HG02840 (cell line): Measurements from ENCODE around the gene RNU6-8.

Experiments
- ATAC-seq: cut with Tn5 transposase; IDR thresholded peaks from one replicate; pipeline ENCODE4 v1.9.1; 2021; ENCODE audit warnings: mild to moderate bottlenecking, moderate library complexity, moderate number of reproducible peaks; ENCODE audit not compliant: unreplicated experiment, low FRiP score

RNU6-8 gene

DNA sequence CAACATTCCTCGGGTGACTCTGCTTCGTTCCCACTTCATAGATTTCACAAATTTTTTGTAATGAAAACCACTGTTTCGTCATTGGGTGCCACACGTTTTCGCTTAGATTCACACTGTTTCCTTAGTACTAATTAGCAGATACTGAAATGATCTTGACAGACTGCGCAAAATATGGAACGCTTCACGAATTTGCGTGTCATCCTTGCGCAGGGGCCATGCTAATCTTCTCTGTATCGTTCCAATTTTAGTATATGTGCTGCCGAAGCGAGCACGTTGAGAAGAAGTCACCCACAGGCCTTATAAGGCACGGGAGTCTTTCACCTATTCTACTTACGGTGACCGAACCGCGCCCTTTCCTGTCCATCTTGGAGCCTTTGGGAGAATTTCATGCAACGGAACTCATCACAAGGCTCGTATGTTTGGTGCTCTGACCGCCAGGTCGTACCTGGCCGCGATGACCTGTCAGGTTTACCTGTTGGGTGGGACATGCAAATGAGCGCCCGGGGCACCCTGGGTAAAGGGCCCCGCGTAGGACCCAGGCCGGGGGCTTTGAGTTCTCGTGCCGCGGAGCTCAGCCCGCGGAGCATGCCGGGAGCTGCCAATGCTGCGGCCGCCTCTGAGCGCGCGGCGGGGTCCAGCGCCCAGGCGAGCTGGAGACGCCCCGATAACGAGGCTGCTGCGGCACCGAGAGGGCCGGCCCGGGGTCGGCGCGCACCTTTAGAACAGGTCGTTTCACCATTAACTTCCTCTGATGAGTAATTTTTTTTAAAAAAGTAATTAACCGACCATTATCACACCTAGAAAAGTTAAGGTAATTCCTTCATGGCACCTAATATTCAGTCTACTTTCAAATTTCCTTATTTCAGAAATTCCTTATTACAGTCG, at the start of gene RNU6-8:
Gene RNU6-8 (minus strand): TSS at position 272 of the 885 bp plus-strand sequence.
- ATAC-seq = peak; percentile 67

- no peak for ATAC-seq
Measured at GRCh38 chr14:32252030-32252670, 49.1 kb upstream of the RNU6-8 start.

- no peak for ATAC-seq
Measured at GRCh38 chr14:32251530-32251929, 48.5 kb upstream of the RNU6-8 start.

DNA sequence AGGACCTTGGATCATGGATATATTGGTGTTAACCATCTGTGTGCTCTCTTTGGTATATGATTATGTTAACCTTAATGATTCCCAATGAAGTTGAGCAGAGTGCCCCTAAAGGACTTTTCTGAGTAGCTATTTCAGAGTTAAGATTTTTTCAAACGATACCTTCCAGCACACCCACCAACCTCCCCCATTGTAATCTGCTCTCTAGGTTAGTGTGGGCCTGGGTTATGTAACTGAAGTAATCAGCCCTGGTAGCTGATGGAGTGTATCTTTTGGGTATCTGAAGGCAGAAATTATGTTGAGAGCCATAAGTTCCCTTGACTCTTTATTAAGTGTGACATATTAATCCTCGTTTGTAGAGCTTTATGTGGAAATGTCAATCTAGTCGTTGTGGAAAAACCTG, 47.6 kb upstream of the RNU6-8 start:
- no peak for ATAC-seq

DNA sequence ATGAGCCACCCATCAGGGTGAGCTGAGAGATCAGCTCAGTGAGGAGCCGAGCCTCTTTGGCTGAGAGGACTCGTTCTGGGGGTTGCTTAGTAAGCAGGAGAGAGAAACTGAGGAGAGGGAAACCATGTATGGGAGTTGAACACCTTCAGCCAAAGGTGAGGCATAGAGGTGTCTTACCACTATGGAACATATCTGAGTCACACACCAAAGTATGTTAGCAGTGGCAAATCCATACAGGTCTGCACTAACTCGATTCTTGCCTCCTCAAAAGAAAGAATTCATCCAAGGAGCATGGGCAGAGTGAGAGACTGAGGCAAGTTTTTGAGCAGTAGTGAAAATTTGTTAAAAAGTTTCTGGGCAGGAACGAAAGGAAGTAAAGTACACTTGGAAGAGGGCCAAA, 46.7 kb upstream of the RNU6-8 start:
- ATAC-seq = no peak

GRCh38 chr14:32249371-32249770, 46.3 kb upstream of the RNU6-8 start:
- ATAC-seq = no peak

DNA sequence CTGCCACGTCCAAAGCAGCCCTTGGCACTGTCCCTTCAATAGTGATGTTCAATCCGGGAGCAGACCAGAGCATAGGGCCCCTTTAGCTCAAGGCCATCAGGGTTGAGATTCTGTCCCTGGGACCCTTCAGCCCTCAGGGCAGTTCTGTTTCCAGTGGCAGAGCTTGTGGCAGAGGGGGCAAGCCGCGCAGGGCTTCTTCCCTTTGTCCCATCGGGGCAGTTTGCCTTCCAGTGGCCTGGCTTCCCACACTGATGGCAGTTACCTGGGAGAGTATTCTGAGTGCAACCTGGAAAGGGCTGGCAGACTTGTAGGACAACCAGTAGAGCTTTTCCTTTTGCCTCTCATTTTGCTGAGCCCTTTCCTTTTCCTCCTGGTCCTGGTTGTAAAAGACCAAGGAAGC, 43.7 kb upstream of the RNU6-8 start:
- ATAC-seq = no peak

GRCh38 chr14:32244404-32244803, 41.3 kb upstream of the RNU6-8 start:
- no peak for ATAC-seq

GRCh38 chr14:32233260-32233659, 30.2 kb upstream of the RNU6-8 start:
- no peak for ATAC-seq

GRCh38 chr14:32232481-32232880, 29.4 kb upstream of the RNU6-8 start:
- ATAC-seq = no peak

- no peak for ATAC-seq
Measured at GRCh38 chr14:32230695-32231280, 27.7 kb upstream of the RNU6-8 start.

DNA sequence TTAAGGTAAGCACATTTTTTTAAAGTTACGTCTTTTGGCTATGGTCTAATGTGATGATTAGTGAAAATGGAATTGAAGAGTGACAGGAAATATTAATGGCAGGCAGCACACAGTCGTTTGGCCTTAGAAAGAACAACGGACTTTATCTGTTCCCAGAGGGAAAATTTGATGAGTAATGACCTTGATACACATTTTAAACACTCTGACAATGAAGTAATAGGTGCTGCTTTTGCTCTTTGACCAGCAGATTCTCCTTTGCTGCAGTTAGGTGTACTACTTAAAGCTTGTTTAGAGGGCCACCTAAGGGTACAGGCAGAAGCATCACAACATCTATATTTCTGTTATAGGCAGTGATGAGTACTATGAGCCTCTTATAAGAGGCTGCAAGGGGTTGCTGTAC, 27.1 kb upstream of the RNU6-8 start:
- ATAC-seq = no peak

GRCh38 chr14:32226056-32226455, 23.0 kb upstream of the RNU6-8 start:
- no peak for ATAC-seq

DNA sequence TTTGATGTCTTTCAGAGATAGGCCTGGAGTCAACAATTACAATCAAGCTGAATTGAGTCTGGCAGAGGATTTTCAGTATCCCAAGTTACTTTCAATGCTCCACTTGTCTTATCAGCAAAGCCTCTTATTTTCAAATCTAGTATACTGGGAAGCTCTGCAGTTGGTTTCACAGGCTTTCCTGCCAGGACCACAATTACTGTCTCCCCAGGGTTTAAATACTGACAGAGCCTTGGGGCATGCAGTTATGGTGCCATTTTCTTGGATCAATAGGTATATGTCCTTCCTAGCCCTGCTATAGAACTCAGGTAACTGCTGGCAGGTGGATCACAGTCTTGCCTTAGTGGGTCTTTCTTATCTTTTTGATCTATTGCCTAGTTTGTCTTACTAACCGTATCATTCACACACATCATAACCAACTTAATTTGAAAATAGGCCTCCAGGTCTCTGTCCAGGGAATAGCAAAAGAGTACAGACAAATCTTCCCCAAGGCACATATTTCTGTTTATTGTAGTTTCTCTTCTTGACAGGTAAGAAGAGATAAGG, 22.4 kb upstream of the RNU6-8 start:
- ATAC-seq = no peak

DNA sequence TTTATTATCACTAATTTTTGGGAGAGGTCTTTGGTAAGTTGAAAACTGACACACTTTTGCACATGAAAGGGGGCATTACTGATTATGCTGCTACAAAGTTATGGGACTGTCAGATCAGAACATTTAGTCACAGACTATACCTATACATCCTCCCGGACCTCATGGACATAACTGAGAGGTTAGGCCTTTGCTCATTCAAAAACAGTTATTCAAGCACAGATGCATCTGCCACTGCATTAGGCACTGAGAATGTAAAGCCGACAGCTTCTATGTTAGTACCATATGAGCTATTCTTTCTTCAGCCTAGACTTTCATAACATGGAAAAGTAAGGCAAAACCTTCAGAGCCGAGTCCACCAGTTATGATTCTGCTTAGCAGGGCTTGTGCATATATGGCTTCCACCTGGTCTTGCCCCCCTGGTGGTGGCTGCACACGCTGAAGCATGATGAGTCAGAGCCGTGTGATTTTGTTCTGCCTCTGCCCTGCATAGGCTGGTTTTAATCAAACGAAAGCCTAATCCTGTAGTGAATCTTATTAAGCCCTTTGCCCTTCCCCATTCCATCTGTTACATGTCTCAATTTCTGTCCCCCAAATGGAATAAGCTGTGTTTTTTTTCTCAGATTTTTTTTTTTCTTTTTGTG, 21.8 kb upstream of the RNU6-8 start:
- ATAC-seq = no peak

- no peak for ATAC-seq
Measured at GRCh38 chr14:32217301-32217700, 14.2 kb upstream of the RNU6-8 start.

GRCh38 chr14:32212833-32213232, 9.8 kb upstream of the RNU6-8 start:
- no peak for ATAC-seq

DNA sequence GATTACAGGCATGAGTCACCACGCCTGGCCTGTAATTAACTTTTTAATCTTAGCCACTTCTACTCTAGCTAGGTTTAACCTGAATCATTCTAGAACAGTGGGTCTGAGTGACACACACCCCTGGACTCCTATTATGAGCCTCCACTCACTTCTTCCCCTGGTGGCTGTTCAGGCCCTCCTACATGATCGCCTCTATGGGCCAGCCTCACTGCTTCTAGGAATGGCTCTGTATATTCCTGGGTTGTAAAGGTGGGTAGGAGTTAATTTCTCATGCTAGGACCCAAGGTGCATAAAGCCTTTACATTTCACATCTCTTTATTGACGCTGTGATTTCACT, 8.0 kb upstream of the RNU6-8 start:
- ATAC-seq = no peak

- no peak for ATAC-seq
Measured at GRCh38 chr14:32209471-32209870, 6.4 kb upstream of the RNU6-8 start.

- ATAC-seq = no peak
Measured at GRCh38 chr14:32208490-32208889, 5.4 kb upstream of the RNU6-8 start.

GRCh38 chr14:32206552-32206951, 3.5 kb upstream of the RNU6-8 start:
- ATAC-seq = no peak
